ENCODE data around the gene RASAL2.

DNA sequence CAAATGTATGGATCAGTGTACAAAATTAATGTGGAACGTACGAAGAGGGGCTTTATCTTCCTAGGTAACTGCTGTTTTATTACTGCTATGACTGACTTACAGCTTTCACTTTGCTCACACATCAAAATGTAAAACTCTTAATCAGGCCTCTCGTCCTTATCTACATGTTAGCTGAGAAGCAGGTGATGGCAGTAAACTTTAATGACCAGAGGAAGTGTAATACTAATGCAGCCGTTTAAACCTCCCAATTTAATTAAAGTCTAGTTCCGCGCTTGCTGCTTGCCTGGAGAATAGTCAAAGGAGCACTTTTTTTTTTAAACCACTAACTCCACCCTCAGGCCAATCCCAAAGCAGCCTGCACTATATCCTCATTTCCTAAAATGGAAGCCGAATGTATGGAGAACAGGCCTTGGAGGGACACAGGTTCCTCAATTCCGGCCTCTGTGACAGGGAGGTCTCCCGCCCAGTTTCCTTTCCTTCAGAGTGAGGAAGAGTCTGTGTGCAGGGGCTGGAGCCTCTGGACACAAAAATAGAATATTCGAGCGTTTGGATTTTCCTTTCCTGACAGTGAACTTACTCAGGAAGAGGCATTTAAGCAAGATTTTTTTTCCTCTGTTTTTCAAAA is 36.7 kb upstream of the RASAL2 start:
- TF ChIP-seq POLR2AphosphoS5 (IDR thresholded peaks at IDR 0.05; ENCODE audit: low read depth, low read length): no peak
- no peak for TF ChIP-seq POLR2A (IDR thresholded peaks at IDR 0.05; ENCODE audit: low read depth, low read length)
- TF ChIP-seq TAF1 (IDR thresholded peaks at IDR 0.05; ENCODE audit: borderline replicate concordance, low read depth, low read length): no peak

All from GM12892 (cell line).